HEK293 (cell line): ENCODE measurements around the gene MYH6.
"Not testable (repeated sequence)": the region's sequence is repeated elsewhere in the genome, so short reads cannot be mapped to it uniquely, and the experiment has no call there.

ENCODE experiments used
- CTCF ChIA-PET: fragments of 350-600 bp; formaldehyde crosslinking; extraction: SDS; loops from one replicate; lab custom pipeline; 2021; ENCODE audit warnings: antibody characterized with exemption; lab: Yijun Ruan, JAX
- POLR2A ChIA-PET: fragments of 300-600 bp; formaldehyde crosslinking; extraction: SDS; loops from one replicate; lab custom pipeline; 2020; ENCODE audit warnings: antibody characterized with exemption, inconsistent platforms; lab: Yijun Ruan, JAX
- H3K27ac ChIP-seq: fragments of 200-500 bp; sonication (Bioruptor generic); 2 replicates; pipeline ENCODE4 v1.5.1; 2014; ENCODE audit warnings: low read depth, low read length, control low read depth, inconsistent platforms; ENCODE audit errors: extremely low read depth
- H3K36me3 ChIP-seq, 2 experiments: fragments of 200-500 bp in 1 of 2; sonication (Bioruptor generic) in 1 of 2; 1 replicate in 1 of 2; 2 replicates in 1 of 2; pipeline ENCODE4 v1.5.1; 2014 to 2017; ENCODE audit warnings: inconsistent platforms in 2 of 2, low read length in 2 of 2; ENCODE audit not compliant: control insufficient read depth in 2 of 2, insufficient read depth in 1 of 2
- H3K4me1 ChIP-seq: fragments of 200-500 bp; sonication (Bioruptor generic); 2 replicates; pipeline ENCODE4 v1.5.1; 2014; ENCODE audit warnings: mild to moderate bottlenecking, low read length, inconsistent platforms; ENCODE audit not compliant: control insufficient read depth, insufficient read depth
- H3K4me3 ChIP-seq: 2 replicates; pipeline ENCODE4 v1.5.1; 2011; ENCODE audit warnings: low read depth, mild to moderate bottlenecking, control low read depth, low read length, moderate library complexity
- H3K9me3 ChIP-seq: fragments of 200-500 bp; sonication (Bioruptor generic); 2 replicates; pipeline ENCODE4 v1.5.1; 2014; ENCODE audit warnings: low read depth, low read length, inconsistent platforms; ENCODE audit not compliant: control insufficient read depth, insufficient read depth
- BCL11A ChIP-seq: fragments of 450-650 bp; formaldehyde crosslinking; IDR thresholded peaks from 2 replicates; pipeline ENCODE4 v1.5.1; 2016; ENCODE audit warnings: low read depth, missing biosample characterization, missing genetic modification characterization
- HOXC10 ChIP-seq: sonication (generic); formaldehyde crosslinking; IDR thresholded peaks from 2 replicates; pipeline ENCODE4 v1.8.1; 2023; ENCODE audit warnings: mild to moderate bottlenecking, missing genetic modification reagents
- MZF1 ChIP-seq: fragments of 450-650 bp; formaldehyde crosslinking; IDR thresholded peaks from 2 replicates; pipeline ENCODE4 v1.5.1; 2017; ENCODE audit warnings: missing biosample characterization, missing genetic modification characterization, borderline replicate concordance
- PRDM1 ChIP-seq: fragments of 450-650 bp; formaldehyde crosslinking; IDR thresholded peaks from 2 replicates; pipeline ENCODE4; 2016; ENCODE audit warnings: missing biosample characterization, missing genetic modification characterization
- RBAK ChIP-seq: fragments of 450-650 bp; formaldehyde crosslinking; IDR thresholded peaks from 2 replicates; pipeline ENCODE4 v1.5.1; 2016; ENCODE audit warnings: missing biosample characterization, missing genetic modification characterization
- ZBTB10 ChIP-seq: fragments of 450-650 bp; formaldehyde crosslinking; IDR thresholded peaks from 2 replicates; pipeline ENCODE4 v1.5.1; 2016; ENCODE audit warnings: missing biosample characterization, missing genetic modification characterization
- ZBTB17 ChIP-seq: fragments of 450-650 bp; formaldehyde crosslinking; IDR thresholded peaks from 2 replicates; pipeline ENCODE4 v1.5.1; 2016; ENCODE audit warnings: missing biosample characterization, missing genetic modification characterization
- ZBTB48 ChIP-seq: fragments of 450-650 bp; formaldehyde crosslinking; IDR thresholded peaks from 2 replicates; pipeline ENCODE4 v1.5.1; 2016; ENCODE audit warnings: missing biosample characterization, missing genetic modification characterization
- ZNF10 ChIP-seq: fragments of 450-650 bp; formaldehyde crosslinking; IDR thresholded peaks from 2 replicates; pipeline ENCODE4 v1.5.1; 2017; ENCODE audit warnings: missing biosample characterization, missing genetic modification characterization
- ZNF404 ChIP-seq: fragments of 450-650 bp; formaldehyde crosslinking; IDR thresholded peaks from 2 replicates; pipeline ENCODE4 v1.5.1; 2017; ENCODE audit warnings: missing biosample characterization, missing genetic modification characterization
- ZNF449 ChIP-seq: fragments of 450-650 bp; formaldehyde crosslinking; IDR thresholded peaks from 2 replicates; pipeline ENCODE4 v1.5.1; 2017; ENCODE audit warnings: missing biosample characterization, mild to moderate bottlenecking, missing genetic modification characterization, moderate library complexity
- ZNF623 ChIP-seq: fragments of 450-650 bp; formaldehyde crosslinking; IDR thresholded peaks from 2 replicates; pipeline ENCODE4 v1.5.1; 2016; ENCODE audit warnings: missing biosample characterization, missing genetic modification characterization
- ZNF626 ChIP-seq: fragments of 450-650 bp; sonication (Bioruptor Pico); formaldehyde crosslinking; IDR thresholded peaks from 2 replicates; pipeline ENCODE4 v1.5.1; 2018; ENCODE audit warnings: missing biosample characterization, missing genetic modification characterization, inconsistent platforms
- ZNF645 ChIP-seq: fragments of 450-650 bp; formaldehyde crosslinking; IDR thresholded peaks from 2 replicates; pipeline ENCODE4; 2016; ENCODE audit warnings: missing biosample characterization, missing genetic modification characterization
- ZNF785 ChIP-seq: fragments of 450-650 bp; formaldehyde crosslinking; IDR thresholded peaks from 2 replicates; pipeline ENCODE4 v1.5.1; 2016; ENCODE audit warnings: missing biosample characterization, missing genetic modification characterization
- ZNF792 ChIP-seq: fragments of 450-650 bp; formaldehyde crosslinking; IDR thresholded peaks from 2 replicates; pipeline ENCODE4 v1.5.1; 2016; ENCODE audit warnings: missing biosample characterization, missing genetic modification characterization
- TF ChIP-seq, protein P1 (sequence below): fragments of 450-650 bp; formaldehyde crosslinking; IDR thresholded peaks from 2 replicates; pipeline ENCODE4 v1.5.1; 2016; ENCODE audit warnings: missing biosample characterization, missing genetic modification characterization
- TF ChIP-seq, protein P2 (sequence below): fragments of 450-650 bp; IDR thresholded peaks from 2 replicates; pipeline ENCODE4 v1.5.1; 2018; ENCODE audit warnings: missing biosample characterization, mild to moderate bottlenecking, missing genetic modification characterization
- TF ChIP-seq, protein P3 (sequence below): fragments of 450-650 bp; formaldehyde crosslinking; IDR thresholded peaks from 2 replicates; pipeline ENCODE4 v1.5.1; 2016; ENCODE audit warnings: missing biosample characterization, missing genetic modification characterization
- TF ChIP-seq, protein P4 (sequence below): fragments of 450-650 bp; formaldehyde crosslinking; IDR thresholded peaks from 2 replicates; pipeline ENCODE4 v1.5.1; 2017; ENCODE audit warnings: missing biosample characterization, missing genetic modification characterization

Gene MYH6

GRCh38 chr14:23386999-23387398 is 21.1 kb downstream of the MYH6 start (continued):
- TF ChIP-seq HOXC10 (CRISPR knock-in tag): no peak

DNA sequence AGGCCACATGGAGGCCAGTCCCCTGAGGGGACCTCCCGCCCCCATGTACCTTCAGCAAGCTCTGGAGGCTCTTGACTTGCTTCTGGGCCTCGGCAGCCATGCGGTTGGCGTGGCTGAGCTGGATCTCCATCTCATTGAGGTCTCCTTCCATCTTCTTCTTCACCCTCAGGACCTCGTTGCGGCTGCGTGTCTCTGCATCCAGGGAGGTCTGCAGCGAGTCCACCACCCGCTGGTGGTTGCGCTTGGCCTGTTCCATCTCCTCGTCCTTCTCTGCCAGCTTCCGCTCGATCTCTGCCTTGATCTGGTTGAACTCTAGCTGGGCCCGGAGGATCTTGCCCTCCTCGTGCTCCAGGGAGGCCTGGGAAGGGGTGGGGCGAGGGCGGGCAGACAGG is 21.8 kb downstream of the MYH6 start:
- H3K36me3 ChIP-seq, H3K4me3 ChIP-seq, H3K4me1 ChIP-seq, H3K9me3 ChIP-seq, H3K27ac ChIP-seq, POLR2A ChIA-PET: not testable (repeated sequence)
- CTCF ChIA-PET: interaction anchor here (1.3 to 1.5 kb wide), 2 partner anchors 26 to 59 kb away, joined by 3 to 4 read pairs; no protein-coding TSS in a partner anchor

- POLR2A ChIA-PET: no interaction called here
- H3K27ac ChIP-seq: no peak overlapping the region
- CTCF ChIA-PET: interaction anchor here (1.1 to 1.3 kb wide), 3 partner anchors 25 to 264 kb away, joined by 3 to 4 read pairs (median 3); no protein-coding TSS in a partner anchor
- TF ChIP-seq PRDM1 (tag by site-specific recombination): no peak
- TF ChIP-seq BCL11A (tag by site-specific recombination): no peak
- TF ChIP-seq RBAK (tag by site-specific recombination): no peak
- no peak for TF ChIP-seq ZNF626 (tag by site-specific recombination)
- TF ChIP-seq ZBTB10 (tag by site-specific recombination): no peak
- no peak for TF ChIP-seq ZNF785 (tag by site-specific recombination)
- TF ChIP-seq, protein P1, sequence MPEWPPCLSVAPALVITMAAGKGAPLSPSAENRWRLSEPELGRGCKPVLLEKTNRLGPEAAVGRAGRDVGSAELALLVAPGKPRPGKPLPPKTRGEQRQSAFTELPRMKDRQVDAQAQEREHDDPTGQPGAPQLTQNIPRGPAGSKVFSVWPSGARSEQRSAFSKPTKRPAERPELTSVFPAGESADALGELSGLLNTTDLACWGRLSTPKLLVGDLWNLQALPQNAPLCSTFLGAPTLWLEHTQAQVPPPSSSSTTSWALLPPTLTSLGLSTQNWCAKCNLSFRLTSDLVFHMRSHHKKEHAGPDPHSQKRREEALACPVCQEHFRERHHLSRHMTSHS (tag by site-specific recombination): no peak
- TF ChIP-seq ZNF792 (tag by site-specific recombination): no peak
- TF ChIP-seq, protein P2, sequence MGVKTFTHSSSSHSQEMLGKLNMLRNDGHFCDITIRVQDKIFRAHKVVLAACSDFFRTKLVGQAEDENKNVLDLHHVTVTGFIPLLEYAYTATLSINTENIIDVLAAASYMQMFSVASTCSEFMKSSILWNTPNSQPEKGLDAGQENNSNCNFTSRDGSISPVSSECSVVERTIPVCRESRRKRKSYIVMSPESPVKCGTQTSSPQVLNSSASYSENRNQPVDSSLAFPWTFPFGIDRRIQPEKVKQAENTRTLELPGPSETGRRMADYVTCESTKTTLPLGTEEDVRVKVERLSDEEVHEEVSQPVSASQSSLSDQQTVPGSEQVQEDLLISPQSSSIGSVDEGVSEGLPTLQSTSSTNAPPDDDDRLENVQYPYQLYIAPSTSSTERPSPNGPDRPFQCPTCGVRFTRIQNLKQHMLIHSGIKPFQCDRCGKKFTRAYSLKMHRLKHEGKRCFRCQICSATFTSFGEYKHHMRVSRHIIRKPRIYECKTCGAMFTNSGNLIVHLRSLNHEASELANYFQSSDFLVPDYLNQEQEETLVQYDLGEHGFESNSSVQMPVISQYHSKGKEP (tag by site-specific recombination): no peak
- TF ChIP-seq ZNF645 (tag by site-specific recombination): no peak
- no peak for TF ChIP-seq MZF1
- TF ChIP-seq ZBTB17: no peak
- no peak for TF ChIP-seq ZBTB48
- TF ChIP-seq, protein P3, sequence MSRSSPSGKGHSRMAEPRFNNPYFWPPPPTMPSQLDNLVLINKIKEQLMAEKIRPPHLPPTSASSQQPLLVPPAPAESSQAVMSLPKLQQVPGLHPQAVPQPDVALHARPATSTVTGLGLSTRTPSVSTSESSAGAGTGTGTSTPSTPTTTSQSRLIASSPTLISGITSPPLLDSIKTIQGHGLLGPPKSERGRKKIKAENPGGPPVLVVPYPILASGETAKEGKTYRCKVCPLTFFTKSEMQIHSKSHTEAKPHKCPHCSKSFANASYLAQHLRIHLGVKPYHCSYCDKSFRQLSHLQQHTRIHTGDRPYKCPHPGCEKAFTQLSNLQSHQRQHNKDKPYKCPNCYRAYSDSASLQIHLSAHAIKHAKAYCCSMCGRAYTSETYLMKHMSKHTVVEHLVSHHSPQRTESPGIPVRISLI (tag by site-specific recombination): no peak
- no peak for TF ChIP-seq ZNF623 (tag by site-specific recombination)
- no peak for TF ChIP-seq ZNF449
- no peak for TF ChIP-seq ZNF404 (tag by site-specific recombination)
- TF ChIP-seq, protein P4, sequence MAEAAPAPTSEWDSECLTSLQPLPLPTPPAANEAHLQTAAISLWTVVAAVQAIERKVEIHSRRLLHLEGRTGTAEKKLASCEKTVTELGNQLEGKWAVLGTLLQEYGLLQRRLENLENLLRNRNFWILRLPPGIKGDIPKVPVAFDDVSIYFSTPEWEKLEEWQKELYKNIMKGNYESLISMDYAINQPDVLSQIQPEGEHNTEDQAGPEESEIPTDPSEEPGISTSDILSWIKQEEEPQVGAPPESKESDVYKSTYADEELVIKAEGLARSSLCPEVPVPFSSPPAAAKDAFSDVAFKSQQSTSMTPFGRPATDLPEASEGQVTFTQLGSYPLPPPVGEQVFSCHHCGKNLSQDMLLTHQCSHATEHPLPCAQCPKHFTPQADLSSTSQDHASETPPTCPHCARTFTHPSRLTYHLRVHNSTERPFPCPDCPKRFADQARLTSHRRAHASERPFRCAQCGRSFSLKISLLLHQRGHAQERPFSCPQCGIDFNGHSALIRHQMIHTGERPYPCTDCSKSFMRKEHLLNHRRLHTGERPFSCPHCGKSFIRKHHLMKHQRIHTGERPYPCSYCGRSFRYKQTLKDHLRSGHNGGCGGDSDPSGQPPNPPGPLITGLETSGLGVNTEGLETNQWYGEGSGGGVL (tag by site-specific recombination): no peak
- TF ChIP-seq ZNF10 (tag by site-specific recombination): no peak
- H3K36me3 ChIP-seq: no peaks in the 10 kb centered on the region
- H3K4me3 ChIP-seq: no peak overlapping the region
- no peaks in the 10 kb centered on the region for H3K9me3 ChIP-seq
- H3K4me1 ChIP-seq: no peaks in the 10 kb centered on the region
Measured at GRCh38 chr14:23385642-23386265, 22.3 kb downstream of the MYH6 start.
